Left renal cortex interstitium (tissue), 4 donors: Measurements from ENCODE around the gene COL13A1. TPM values are rescaled to one million over a fixed set of nuclear protein-coding genes. Genes with fewer than 3 reads are reported as not detected.
A peak's percentile ranks its signal among the peaks of the same experiment; 100 is the strongest.

ENCODE experiments used
- DNase-seq, 4 donors: peaks; one replicate each; pipeline ENCODE4 v3.0.0-alpha.2; 2013; ENCODE audit warnings: low read depth in 4 of 4, low spot score in 2 of 4, missing footprints in 1 of 4
- polyA plus RNA-seq, 4 donors: library from polyadenylated mRNA; unstranded; fragments of 120-200 nt; gene quantifications; one replicate each; pipeline ENCODE4 v1.2.1, GENCODE V29; 2013; ENCODE audit not compliant: insufficient read length in 4 of 4

COL13A1 gene
- polyA plus RNA-seq, 4 donors = 18.1 to 34.7 (median 25.6) TPM

DNA sequence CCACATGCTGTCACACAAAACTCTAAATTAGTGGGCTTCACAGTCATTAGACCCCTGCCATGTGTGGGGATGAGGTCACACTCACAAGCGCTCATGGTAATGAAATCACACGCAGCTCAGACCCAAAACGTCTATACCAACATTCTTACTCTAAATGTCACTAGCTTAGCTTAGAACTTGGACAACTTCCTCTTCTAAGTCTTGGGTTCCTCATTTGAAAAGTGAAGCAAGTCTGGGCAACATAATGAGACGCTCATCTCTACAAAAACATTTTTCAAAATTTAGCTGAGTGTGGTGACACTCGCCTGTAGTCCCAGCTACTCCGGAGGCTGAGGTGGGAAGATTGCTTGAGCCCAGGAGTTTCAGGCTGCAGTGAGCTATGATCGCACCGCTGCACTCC is 158.2 kb downstream of the COL13A1 start:
- DNase-seq = no peak

GRCh38 chr10:69960606-69960987 is 158.9 kb downstream of the COL13A1 start:
- no peak for DNase-seq

DNA sequence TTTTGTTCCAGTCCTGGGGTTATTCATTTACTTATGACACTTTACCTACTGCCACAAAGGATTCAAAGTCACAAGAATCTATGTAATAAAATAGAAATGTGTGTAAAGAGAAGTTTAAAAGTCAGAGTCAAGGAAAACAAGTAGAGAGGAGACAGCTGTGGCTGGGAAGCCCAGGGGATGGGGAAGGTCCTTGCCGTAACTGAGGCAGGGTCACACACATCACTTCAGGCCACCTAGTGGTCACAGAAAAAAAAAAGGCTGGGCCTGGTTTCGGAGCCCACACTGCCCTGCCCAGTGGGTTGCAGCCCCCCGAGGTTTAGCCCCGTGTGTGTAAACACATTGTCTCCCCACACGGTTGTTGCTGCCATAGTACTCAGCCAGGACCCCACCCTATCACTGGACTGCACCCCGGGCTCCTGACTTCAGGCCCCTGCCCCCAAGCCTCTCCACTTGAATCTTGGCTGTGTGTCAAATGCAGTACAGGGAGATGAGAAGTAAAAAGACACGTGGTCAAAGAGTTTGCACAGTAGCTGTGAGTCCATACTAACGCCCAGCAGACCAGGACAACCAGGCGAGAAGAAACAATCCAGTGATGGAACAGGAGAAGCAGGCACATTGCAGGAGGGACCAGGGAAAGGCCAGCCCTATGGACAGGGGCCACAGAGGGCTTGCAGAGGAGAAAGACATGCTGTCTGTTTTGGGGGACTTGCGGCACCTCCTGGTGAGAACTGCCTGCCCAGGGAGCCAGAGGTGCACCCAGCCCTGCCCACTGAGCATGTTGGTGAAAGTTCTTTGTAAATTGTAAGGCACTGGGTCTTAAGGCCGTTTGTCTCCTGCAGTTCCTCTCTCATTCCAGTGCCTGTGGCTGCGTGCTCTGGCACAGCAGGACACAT is 159.5 kb downstream of the COL13A1 start:
- no peak for DNase-seq

DNA sequence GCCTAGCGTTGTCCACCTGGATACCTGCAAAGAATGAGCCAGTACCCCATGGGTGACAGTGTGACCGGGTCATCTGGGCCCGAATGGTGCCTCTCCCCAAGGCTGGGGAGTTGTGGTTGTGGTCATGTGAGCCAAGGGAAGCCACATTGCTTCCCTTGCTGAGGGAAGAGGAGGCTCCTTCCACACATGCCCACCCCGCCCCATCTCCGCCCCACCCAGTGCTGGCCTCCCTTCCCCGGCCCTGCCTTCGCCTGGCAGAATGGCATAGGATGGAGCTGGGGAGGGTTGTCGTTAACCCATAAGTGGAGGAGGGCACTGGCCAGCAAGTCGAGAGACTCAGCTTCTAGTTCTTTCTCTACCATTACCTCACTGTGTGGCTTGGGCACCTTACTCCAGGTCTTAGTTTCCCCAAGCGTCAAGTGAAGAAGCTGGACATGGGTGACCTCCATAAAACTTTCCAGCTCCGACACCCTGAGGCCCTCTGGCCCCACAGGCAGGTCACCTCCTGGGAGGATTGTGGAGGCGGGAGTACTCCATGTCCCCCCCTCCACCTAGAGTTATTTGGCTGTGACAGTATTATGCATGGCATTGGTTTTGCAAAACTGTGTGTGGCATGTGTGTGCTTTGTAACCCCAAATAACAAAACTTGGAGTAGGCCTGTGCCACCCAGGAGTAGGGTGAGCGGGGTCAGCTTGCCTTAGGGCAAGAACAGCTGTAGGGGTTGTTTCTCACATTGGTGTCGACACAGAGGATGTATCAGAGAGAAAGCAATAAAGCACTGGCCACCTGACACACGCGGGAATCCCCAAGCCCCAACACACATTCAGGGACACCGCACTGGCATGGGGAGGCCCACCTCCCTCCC is 160.4 kb downstream of the COL13A1 start:
- DNase-seq = no peak

- DNase-seq = no peak
These were observed 161.0 kb downstream of the COL13A1 start for GRCh38 chr10:69962746-69963135.

GRCh38 chr10:69963178-69963834 is 161.6 kb downstream of the COL13A1 start:
- no peak for DNase-seq

- DNase-seq = no peak
These were observed 162.4 kb downstream of the COL13A1 start for GRCh38 chr10:69963835-69964710.

DNA sequence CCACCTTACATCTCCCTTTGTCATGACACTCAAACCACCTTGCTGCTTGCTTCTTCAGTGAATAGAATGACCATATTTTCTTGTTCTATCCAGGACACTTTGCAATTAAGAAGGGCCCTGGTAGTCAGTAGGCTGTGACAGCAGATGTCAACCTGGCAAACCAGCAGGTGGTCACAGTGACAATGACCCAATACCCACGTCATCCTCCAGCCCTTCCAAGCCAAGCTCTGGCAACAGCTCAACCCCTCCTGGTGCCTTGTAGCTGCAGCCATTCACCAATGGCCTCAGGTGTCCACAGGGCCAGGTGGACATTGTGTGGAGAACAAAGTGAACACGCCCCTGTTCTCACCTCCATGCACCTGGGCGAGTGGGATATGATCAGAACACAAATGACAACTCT is 163.4 kb downstream of the COL13A1 start:
- DNase-seq = no peak

DNA sequence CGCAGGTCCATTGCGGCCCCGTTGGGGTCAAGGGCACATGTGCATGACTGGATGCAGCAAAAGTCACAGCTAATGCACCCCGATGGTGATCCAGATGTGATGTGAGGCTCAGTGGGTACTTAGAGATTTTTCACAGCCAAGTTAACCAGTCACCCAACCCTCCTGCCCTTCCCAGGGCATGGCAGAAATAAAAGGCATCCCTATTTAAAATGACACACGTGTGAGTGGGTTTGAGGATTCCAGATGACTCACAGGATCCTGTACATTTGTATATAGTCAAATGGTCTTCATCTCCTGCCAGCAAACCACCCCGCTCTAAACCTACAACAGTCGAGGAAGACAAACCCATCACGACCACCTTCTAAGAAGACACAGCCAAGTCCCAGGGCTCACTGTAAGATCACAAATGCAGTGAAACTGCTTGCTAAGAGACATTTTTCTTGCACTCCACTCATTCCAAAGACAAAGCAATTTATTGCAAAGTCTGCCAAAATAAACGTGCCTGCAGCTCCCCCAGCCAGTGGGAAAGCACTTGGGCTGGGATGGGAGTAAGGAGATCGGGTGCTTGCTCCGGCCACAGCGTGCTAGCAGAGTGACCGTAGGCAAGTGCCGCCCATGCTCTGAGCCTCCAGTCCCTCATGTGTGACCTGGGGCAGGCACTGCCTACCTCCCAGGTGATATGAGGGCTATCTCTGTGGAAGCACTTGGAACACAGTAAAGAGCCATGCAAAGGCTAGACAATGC is 164.4 kb downstream of the COL13A1 start:
- DNase-seq = no peak

- peak in 1 of 4 donors; percentile 13 for DNase-seq
These were observed 167.1 kb downstream of the COL13A1 start for GRCh38 chr10:69968830-69969229.

- DNase-seq = no peak
These were observed 168.3 kb downstream of the COL13A1 start for GRCh38 chr10:69969977-69970376.

DNA sequence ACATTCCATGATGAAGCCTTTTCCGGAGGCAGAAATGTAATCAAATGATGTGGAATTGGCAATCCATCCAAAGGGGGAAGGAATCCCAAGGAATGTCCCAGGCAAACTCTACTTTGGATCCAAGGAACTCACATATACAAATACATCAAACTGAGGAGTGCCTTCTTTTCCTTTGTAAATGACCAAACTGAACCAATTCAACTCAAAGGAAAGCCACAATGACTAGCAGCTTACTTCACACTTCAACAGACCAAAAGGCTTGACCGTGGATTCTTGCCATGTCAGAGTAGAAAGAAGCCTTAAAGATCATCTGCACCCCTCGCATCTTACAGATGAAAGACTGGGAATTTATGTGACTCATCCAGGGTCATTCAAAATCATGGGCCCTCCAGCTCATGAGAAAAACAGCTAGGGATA is 171.3 kb downstream of the COL13A1 start:
- no peak for DNase-seq

DNA sequence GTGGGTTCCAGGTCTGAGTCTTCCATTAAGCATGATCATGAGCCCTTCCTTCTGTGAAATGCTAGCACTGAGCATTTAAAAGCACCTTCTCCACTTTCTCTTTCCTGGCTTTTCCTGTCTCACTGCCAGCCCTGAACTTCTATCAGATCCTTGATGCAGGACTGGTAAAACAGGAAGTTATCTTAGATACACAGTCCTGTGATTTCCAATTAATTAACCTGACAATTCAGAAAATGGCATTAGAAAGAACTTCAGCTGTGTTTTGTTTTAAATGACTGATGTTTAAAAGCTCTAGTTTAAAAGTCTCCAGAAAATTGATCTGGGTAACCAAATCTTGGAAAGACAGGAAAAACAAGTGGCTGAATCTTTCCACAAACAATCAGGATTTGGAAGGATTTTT is 172.0 kb downstream of the COL13A1 start:
- DNase-seq = no peak

DNA sequence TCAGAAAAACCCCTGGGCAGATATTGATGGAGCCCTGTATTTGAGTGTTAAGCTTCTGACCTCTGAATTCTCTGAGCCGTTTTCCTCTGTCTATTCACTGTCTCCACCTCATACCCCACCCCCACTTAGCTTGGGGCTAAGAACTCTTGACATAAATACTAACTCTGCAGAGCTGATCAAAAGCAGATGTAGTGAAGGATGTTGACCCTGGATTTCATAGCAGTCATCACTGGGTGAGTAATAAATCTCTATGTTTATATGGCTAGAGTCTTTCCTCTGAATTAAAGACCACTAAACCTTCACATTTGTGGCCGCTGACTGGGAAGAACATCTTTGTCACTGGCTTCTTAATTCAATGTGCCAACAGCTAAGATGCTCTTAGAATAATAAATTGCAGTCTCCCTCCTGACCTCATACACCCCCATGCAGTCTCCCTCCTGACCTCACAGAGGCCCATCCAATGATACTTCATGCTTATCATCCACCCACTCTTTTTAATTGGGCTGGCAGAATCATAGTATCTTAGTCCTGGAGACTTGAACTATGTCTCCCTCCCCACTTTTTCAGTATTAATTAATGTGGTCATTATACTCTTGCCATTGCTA is 172.9 kb downstream of the COL13A1 start:
- DNase-seq = no peak

DNA sequence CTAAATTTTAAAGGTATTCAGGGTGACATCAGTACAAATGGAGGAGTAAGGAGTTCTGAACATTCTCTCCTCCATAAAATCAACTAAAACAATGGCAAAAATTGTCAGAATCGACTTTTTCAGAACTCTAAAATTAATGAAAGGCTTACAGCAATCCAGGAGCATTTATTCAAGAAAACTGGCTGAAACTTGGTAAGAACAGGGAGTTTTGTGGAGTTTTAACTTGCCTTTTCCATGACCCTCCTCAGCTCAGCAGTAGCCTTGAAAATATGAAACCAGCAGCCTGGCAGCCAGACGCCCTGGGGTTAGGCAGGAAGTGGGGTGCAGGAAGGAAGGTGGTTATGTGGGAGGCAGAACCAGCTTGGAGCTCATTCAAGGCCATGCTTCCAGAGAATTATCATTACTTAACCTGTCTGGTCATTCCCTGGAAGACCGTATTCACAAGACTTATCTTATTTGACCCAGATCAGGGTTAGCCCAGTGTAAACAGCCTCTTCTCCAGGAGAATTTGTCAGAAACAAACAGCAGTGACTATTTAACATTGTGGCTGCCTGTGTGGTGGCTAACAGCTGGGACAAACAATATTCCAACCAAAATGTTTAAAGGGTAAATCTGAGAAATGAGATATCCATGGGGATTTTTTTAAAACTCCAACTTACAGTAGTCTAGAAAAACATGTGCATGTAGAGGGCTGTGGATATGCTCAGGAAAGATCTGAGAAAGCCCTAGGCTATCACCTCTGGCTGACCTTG is 175.3 kb downstream of the COL13A1 start:
- no peak for DNase-seq

GRCh38 chr10:69979174-69979573 is 177.5 kb downstream of the COL13A1 start:
- DNase-seq = no peak

DNA sequence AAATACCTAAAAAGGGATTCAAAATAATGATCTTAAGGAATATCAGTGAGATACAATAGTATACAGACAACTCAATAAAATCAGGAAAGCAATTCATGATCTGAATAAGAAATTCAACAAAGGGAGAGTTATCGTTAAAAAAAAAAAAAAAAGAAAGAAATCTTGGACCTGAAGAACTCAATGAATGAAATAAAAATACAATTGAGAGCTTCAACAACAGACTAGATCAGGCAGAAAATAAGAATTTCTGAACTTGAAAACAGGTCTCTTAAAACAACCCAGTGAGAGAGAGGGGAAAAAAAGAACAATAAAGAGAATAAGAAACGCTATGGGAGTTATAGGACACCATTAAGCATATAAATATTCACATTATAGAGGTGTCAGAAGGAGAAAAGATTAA is 179.0 kb downstream of the COL13A1 start:
- no peak for DNase-seq

DNA sequence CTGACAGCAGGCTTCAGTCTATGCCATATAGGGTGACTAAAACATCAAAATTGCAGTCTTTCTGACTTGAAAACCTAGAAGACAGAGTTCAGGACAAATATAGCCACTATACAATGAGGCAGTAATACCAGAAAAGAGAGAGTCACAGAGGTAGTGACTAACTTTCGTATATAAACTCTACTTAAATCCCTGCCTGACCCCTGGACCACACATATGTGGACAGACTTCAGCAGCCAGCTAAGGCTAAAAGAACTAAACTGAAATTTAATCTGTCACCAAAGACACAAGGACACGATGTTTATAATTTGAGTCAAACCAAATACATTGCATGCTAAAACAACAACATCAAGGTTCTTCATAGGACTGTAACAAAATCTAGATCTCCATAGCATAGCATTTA is 186.4 kb downstream of the COL13A1 start:
- no peak for DNase-seq
